WTC11 (cell line): ENCODE data around the gene TMEM88. TPM values are rescaled to one million over a fixed set of nuclear protein-coding genes. Genes with fewer than 3 reads are reported as not detected.

Experiments
- ATAC-seq: fragments of 200-7000 bp; cut with Tn5 transposase; 2 replicates; pipeline ENCODE4 v1.10.0; 2021; ENCODE audit warnings: mild to moderate bottlenecking, moderate library complexity
- CTCF ChIA-PET: fragments of 300-600 bp; sonication (Branson Sonifier 250); formaldehyde crosslinking; loops from one replicate; lab custom pipeline; 2021; ENCODE audit warnings: antibody characterized with exemption; lab: Charles Lee
- POLR2A ChIA-PET: fragments of 350-600 bp; sonication (Branson Sonifier 250); formaldehyde crosslinking; loops from one replicate; lab custom pipeline; 2021; ENCODE audit warnings: antibody characterized with exemption; lab: Charles Lee
- DNase-seq: peaks from one replicate; pipeline ENCODE4 v3.0.0; 2021; ENCODE audit warnings: low spot score
- H3K27ac Mint-ChIP-seq: 2 replicates; pipeline ENCODE4 v1.8.0; 2021; ENCODE audit warnings: mixed read lengths
- H3K27me3 Mint-ChIP-seq: 2 replicates; pipeline ENCODE4 v1.8.0; 2021; ENCODE audit warnings: low read depth, mild to moderate bottlenecking, moderate library complexity, mixed read lengths
- H3K36me3 Mint-ChIP-seq: 2 replicates; pipeline ENCODE4 v1.8.0; 2021; ENCODE audit warnings: mixed read lengths
- H3K4me1 Mint-ChIP-seq: 2 replicates; pipeline ENCODE4 v1.8.0; 2022; ENCODE audit warnings: mixed read lengths
- H3K4me3 Mint-ChIP-seq: 2 replicates; pipeline ENCODE4 v1.8.0; 2021; ENCODE audit warnings: mild to moderate bottlenecking, moderate library complexity, mixed read lengths
- H3K9me3 Mint-ChIP-seq: 2 replicates; pipeline ENCODE4 v1.8.0; 2021; ENCODE audit warnings: mixed read lengths
- ESRRA ChIP-seq: sonication (generic); formaldehyde crosslinking; IDR thresholded peaks from 2 replicates; pipeline ENCODE4 v1.8.1; 2022; ENCODE audit warnings: mild to moderate bottlenecking, missing genetic modification reagents, borderline replicate concordance
- ETV6 ChIP-seq: sonication (generic); formaldehyde crosslinking; IDR thresholded peaks from 2 replicates; pipeline ENCODE4 v1.8.1; 2022; ENCODE audit warnings: mild to moderate bottlenecking, missing genetic modification reagents
- FOXJ3 ChIP-seq: sonication (generic); formaldehyde crosslinking; IDR thresholded peaks from 2 replicates; pipeline ENCODE4 v1.9.0; 2021; ENCODE audit warnings: missing genetic modification reagents, mild to moderate bottlenecking, borderline replicate concordance
- HMGXB4 ChIP-seq: sonication (generic); formaldehyde crosslinking; IDR thresholded peaks from 2 replicates; pipeline ENCODE4 v1.8.1; 2023; ENCODE audit warnings: mild to moderate bottlenecking, moderate library complexity, missing genetic modification reagents
- MYBL2 ChIP-seq: sonication (generic); formaldehyde crosslinking; IDR thresholded peaks from 2 replicates; pipeline ENCODE4 v1.8.1; 2023; ENCODE audit warnings: mild to moderate bottlenecking, moderate library complexity, missing genetic modification reagents
- NFE2L1 ChIP-seq: sonication (generic); formaldehyde crosslinking; IDR thresholded peaks from 2 replicates; pipeline ENCODE4 v1.8.1; 2023; ENCODE audit warnings: missing genetic modification reagents
- RELA ChIP-seq: sonication (generic); formaldehyde crosslinking; IDR thresholded peaks from 2 replicates; pipeline ENCODE4 v1.8.1; 2022; ENCODE audit warnings: missing genetic modification reagents, mild to moderate bottlenecking, borderline replicate concordance
- SMAD3 ChIP-seq: sonication (generic); formaldehyde crosslinking; IDR thresholded peaks from 2 replicates; pipeline ENCODE4 v1.8.0; 2022; ENCODE audit warnings: missing genetic modification reagents, mild to moderate bottlenecking, borderline replicate concordance
- STAT6 ChIP-seq: sonication (generic); formaldehyde crosslinking; conservative IDR thresholded peaks from 2 replicates; pipeline ENCODE4 v1.8.1; 2023; ENCODE audit warnings: mild to moderate bottlenecking, low read depth, missing genetic modification reagents, moderate library complexity
- TCF7 ChIP-seq: sonication (generic); formaldehyde crosslinking; IDR thresholded peaks from 2 replicates; pipeline ENCODE4 v1.8.0; 2022; ENCODE audit warnings: mild to moderate bottlenecking, low read depth, missing genetic modification reagents, moderate library complexity
- USF2 ChIP-seq: sonication (generic); formaldehyde crosslinking; IDR thresholded peaks from 2 replicates; pipeline ENCODE4 v1.8.1; 2023; ENCODE audit warnings: mild to moderate bottlenecking, missing genetic modification reagents, moderate library complexity
- ZNF232 ChIP-seq: sonication (generic); formaldehyde crosslinking; IDR thresholded peaks from 2 replicates; pipeline ENCODE4 v1.8.0; 2022; ENCODE audit warnings: mild to moderate bottlenecking, missing genetic modification reagents
- ZNF317 ChIP-seq: sonication (generic); formaldehyde crosslinking; IDR thresholded peaks from 2 replicates; pipeline ENCODE4 v1.8.1; 2023; ENCODE audit warnings: low read depth, mild to moderate bottlenecking, moderate library complexity, missing genetic modification reagents, borderline replicate concordance
- ZNF396 ChIP-seq: fragments of 250-450 bp; sonication (Bioruptor Pico); IDR thresholded peaks from 2 replicates; pipeline ENCODE4 v1.8.0; 2021; ENCODE audit warnings: mild to moderate bottlenecking, moderate library complexity, borderline replicate concordance
- ZNF416 ChIP-seq: fragments of 250-450 bp; sonication (Bioruptor Pico); IDR thresholded peaks from 2 replicates; pipeline ENCODE4 v1.9.0; 2021; ENCODE audit warnings: mild to moderate bottlenecking, inconsistent platforms
- ZNF425 ChIP-seq: fragments of 250-450 bp; sonication (Bioruptor Pico); conservative IDR thresholded peaks from 2 replicates; pipeline ENCODE4 v1.9.0; 2021; ENCODE audit warnings: mild to moderate bottlenecking
- ZNF671 ChIP-seq: fragments of 250-450 bp; sonication (Bioruptor Pico); IDR thresholded peaks from 2 replicates; pipeline ENCODE4 v1.8.0; 2021; ENCODE audit warnings: mild to moderate bottlenecking
- total RNA-seq: library from RNA; stranded (reverse); gene quantifications from 3 replicates; pipeline ENCODE4 v1.2.3, GENCODE V29; 2021
- TF ChIP-seq, protein P1 (sequence below): fragments of 250-450 bp; sonication (Bioruptor Pico); IDR thresholded peaks from 2 replicates; pipeline ENCODE4 v1.8.0; 2021; ENCODE audit warnings: mild to moderate bottlenecking
- TF ChIP-seq, protein P2 (sequence below): sonication (generic); formaldehyde crosslinking; IDR thresholded peaks from 2 replicates; pipeline ENCODE4 v1.8.0; 2022; ENCODE audit warnings: mild to moderate bottlenecking, missing genetic modification reagents
- TF ChIP-seq, protein P3 (sequence below): sonication (generic); formaldehyde crosslinking; IDR thresholded peaks from 2 replicates; pipeline ENCODE4 v1.8.1; 2022; ENCODE audit warnings: missing genetic modification reagents, borderline replicate concordance
- TF ChIP-seq, protein P4 (sequence below): fragments of 250-450 bp; sonication (Bioruptor Pico); IDR thresholded peaks from 2 replicates; pipeline ENCODE4 v1.9.0; 2021; ENCODE audit warnings: mild to moderate bottlenecking

Gene TMEM88
- total RNA-seq, 1 experiment from 2014 or later, result 2.9 TPM

- no peak for TF ChIP-seq ZNF425 (CRISPR knock-in tag)
Measured at GRCh38 chr17:7822126-7822525, 32.7 kb upstream of the TMEM88 start (continued).

- H3K4me1 Mint-ChIP-seq, result peaks cover 12% of the 10 kb centered on the region
- H3K27me3 Mint-ChIP-seq, result peaks cover 48% of the 10 kb centered on the region
- H3K36me3 Mint-ChIP-seq, result no peaks in the 10 kb centered on the region
- no peak overlapping the region for H3K4me3 Mint-ChIP-seq
- ChIA-PET POLR2A (interaction anchor here (0.7 kb wide), 1 partner anchor 11 kb away, joined by 6 read pairs; no protein-coding TSS in a partner anchor), CTCF (interaction anchor here (0.6 to 4.1 kb wide), 16 partner anchors 11 to 233 kb away, joined by 3 to 62 read pairs (median 5); partner anchors contain the start of genes CYB5D1, EFNB3, KDM6B and NAA38)
- H3K9me3 Mint-ChIP-seq, result no peaks in the 10 kb centered on the region
- no peak for TF ChIP-seq ESRRA
- no peak for TF ChIP-seq SMAD3
- peak; percentile 22; the same call in 1 of the 2 replicates for TF ChIP-seq NFE2L1 (CRISPR knock-in tag)
- no peak for TF ChIP-seq FOXJ3
- TF ChIP-seq ZNF416 (CRISPR knock-in tag), result no peak
- no peak for TF ChIP-seq USF2
- TF ChIP-seq, protein P1, sequence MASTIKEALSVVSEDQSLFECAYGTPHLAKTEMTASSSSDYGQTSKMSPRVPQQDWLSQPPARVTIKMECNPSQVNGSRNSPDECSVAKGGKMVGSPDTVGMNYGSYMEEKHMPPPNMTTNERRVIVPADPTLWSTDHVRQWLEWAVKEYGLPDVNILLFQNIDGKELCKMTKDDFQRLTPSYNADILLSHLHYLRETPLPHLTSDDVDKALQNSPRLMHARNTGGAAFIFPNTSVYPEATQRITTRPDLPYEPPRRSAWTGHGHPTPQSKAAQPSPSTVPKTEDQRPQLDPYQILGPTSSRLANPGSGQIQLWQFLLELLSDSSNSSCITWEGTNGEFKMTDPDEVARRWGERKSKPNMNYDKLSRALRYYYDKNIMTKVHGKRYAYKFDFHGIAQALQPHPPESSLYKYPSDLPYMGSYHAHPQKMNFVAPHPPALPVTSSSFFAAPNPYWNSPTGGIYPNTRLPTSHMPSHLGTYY, result no peak
- TF ChIP-seq, protein P2, sequence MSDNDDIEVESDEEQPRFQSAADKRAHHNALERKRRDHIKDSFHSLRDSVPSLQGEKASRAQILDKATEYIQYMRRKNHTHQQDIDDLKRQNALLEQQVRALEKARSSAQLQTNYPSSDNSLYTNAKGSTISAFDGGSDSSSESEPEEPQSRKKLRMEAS (CRISPR knock-in tag), result peak; percentile 34; the same call in 1 of the 2 replicates
- TF ChIP-seq STAT6 (CRISPR knock-in tag), result no peak
- no peak for DNase-seq
- H3K27ac Mint-ChIP-seq, result no peak overlapping the region
- ATAC-seq, result peak; percentile 47; the same call in 1 of the 2 replicates
Measured at GRCh38 chr17:7823581-7824001, 31.3 kb upstream of the TMEM88 start.

DNA sequence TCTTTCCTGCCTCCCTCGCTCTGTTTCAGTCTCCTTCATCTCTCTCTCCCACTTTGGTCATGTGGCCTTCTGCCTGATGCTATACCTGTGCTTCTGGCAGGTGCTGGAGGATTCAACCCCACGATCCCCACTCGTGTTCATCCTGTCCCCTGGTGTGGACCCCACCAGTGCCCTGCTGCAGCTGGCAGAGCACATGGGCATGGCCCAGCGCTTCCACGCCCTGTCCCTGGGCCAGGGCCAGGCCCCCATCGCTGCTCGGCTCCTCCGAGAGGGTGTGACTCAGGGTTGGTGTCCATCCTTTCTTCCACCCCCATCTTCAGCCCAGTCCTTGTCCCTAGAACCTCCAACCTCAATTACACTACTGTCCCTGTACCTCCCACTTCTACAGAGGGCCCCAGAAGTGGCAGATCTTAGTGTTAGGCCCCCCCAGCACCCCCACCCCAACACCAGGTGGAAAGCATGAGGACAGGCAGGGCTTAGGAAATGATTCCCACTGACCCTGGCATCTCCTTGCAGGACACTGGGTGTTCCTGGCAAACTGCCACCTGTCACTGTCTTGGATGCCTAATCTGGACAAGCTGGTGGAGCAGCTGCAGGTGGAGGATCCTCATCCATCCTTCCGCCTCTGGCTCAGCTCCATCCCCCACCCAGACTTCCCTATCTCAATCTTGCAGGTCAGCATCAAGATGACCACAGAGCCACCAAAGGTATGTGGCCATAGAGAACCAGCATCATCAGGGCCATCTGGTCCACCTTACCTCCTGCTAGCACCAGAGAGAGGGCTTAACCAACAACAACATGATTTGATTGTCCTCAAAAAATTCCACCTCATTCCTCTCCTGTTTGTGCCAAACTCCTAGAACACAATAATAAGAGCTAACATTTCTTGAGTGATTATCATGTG, 30.6 kb upstream of the TMEM88 start:
- ChIA-PET POLR2A (no interaction called here), CTCF (interaction anchor here (0.5 to 4.1 kb wide), 17 partner anchors 7 to 890 kb away, joined by 3 to 62 read pairs (median 4); partner anchors contain the start of genes CYB5D1, GUCY2D, KDM6B and NAA38)
- no peak for ATAC-seq
- H3K36me3 Mint-ChIP-seq, result no peaks in the 10 kb centered on the region
- peaks cover 50% of the 10 kb centered on the region for H3K27me3 Mint-ChIP-seq
- no peak overlapping the region for H3K4me3 Mint-ChIP-seq
- no peak overlapping the region for H3K27ac Mint-ChIP-seq
- no peak for DNase-seq
- H3K4me1 Mint-ChIP-seq, result peaks cover 12% of the 10 kb centered on the region
- no peaks in the 10 kb centered on the region for H3K9me3 Mint-ChIP-seq
- TF ChIP-seq ZNF232 (no peak), RELA (CRISPR knock-in tag) (no peak), ZNF317 (CRISPR knock-in tag) (no peak), ZNF671 (no peak), TCF7 (CRISPR knock-in tag) (no peak), HMGXB4 (CRISPR knock-in tag) (no peak), ETV6 (CRISPR knock-in tag) (no peak), MYBL2 (CRISPR knock-in tag) (no peak), ZNF396 (no peak)
- TF ChIP-seq, protein P3, sequence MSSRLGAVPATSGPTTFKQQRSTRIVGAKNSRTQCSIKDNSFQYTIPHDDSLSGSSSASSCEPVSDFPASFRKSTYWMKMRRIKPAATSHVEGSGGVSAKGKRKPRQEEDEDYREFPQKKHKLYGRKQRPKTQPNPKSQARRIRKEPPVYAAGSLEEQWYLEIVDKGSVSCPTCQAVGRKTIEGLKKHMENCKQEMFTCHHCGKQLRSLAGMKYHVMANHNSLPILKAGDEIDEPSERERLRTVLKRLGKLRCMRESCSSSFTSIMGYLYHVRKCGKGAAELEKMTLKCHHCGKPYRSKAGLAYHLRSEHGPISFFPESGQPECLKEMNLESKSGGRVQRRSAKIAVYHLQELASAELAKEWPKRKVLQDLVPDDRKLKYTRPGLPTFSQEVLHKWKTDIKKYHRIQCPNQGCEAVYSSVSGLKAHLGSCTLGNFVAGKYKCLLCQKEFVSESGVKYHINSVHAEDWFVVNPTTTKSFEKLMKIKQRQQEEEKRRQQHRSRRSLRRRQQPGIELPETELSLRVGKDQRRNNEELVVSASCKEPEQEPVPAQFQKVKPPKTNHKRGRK (CRISPR knock-in tag), result no peak
- TF ChIP-seq, protein P4, sequence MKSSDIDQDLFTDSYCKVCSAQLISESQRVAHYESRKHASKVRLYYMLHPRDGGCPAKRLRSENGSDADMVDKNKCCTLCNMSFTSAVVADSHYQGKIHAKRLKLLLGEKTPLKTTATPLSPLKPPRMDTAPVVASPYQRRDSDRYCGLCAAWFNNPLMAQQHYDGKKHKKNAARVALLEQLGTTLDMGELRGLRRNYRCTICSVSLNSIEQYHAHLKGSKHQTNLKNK (CRISPR knock-in tag), result no peak
